HG03520 (cell line): ENCODE measurements around the gene PGGT1B.
"Not testable (repeated sequence)": the region's sequence is repeated elsewhere in the genome, so short reads cannot be mapped to it uniquely, and the experiment has no call there.

Source experiments
- ATAC-seq: cut with Tn5 transposase; IDR thresholded peaks from one replicate; pipeline ENCODE4 v1.9.1; 2021; ENCODE audit warnings: mild to moderate bottlenecking, moderate library complexity; ENCODE audit not compliant: unreplicated experiment

Gene PGGT1B

GRCh38 chr5:115262011-115262320 is 711 bp downstream of the PGGT1B start:
- ATAC-seq: peak; percentile 52

DNA sequence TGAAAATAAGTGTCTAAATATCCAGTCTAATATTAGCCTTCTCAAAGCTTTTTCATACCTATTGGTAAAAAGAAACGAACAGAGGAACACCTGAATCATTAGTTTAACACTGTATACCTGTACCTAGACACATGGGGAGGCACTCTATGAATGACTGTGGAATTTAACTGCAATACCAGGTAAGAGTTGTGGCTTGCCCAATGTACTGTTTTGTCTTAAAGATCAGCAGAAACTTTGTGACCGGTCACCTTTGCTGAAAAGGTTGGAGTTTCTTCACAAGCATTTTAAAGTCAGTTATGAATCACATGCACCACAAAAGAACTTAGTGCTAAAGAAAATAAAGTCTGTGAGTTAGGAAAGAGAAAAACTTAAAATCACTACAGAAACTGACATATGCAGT is 2.4 kb downstream of the PGGT1B start:
- no peak for ATAC-seq

- ATAC-seq: no peak
These were observed 4.7 kb downstream of the PGGT1B start for GRCh38 chr5:115257981-115258380.

- not testable (repeated sequence) for ATAC-seq
These were observed 13.3 kb downstream of the PGGT1B start for GRCh38 chr5:115249379-115249778.

GRCh38 chr5:115246361-115246991 is 16.2 kb downstream of the PGGT1B start:
- peak; percentile 50 for ATAC-seq

- ATAC-seq: peak; percentile 87
These were observed 19.3 kb downstream of the PGGT1B start for GRCh38 chr5:115243412-115243811.

DNA sequence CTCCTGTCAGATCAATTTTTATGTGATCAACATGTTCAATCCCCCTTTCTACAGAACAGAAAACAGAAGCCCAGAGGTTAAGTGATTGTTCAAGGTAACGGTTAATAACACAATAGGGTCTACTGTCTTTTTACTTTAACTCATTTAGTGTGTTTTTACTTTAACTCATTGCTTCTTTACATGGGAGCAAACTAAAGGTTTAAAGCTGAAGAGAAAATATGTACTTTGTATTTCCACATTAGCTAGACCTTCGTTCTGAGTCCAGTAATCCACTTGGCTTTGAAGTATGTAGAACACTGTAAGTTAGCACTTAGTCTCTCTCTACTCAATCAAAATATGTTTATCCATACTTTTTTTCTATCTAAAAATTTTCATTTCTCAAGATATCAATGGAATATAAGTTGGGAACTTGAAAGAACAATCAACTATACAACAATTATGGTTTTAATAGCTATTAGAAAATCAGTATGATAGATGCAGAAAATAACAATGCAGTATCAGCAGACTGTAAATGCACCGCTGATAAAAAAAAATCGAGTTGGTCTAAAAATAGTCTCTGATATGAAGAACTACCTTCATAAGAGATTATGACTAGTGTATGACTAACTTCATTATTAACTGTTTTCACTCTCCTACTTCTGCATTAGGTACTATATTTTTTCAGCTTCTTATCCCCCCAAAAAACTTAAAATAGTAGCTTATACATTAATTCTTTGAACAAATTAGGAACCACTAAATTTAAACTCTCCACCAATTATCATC is 20.6 kb downstream of the PGGT1B start:
- ATAC-seq: no peak

GRCh38 chr5:115237066-115237465 is 25.6 kb downstream of the PGGT1B start:
- no peak for ATAC-seq

DNA sequence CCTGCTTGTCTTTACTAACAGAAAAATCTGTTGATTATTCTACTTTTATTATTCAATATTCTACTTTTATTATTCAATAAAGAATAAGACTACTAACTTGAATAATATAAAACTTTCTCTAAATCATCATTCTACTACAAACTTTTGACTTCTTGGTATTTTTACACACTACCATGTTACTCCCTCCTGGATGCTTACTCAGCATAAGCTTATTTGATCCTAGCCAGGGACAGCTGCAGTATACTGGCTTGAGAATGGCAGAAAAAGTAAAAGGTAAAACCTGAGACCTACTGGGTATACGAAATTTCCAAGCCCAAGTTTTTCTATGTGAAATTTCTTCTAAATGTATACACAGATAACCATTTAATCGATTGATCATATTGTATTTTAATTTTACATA is 26.1 kb downstream of the PGGT1B start:
- ATAC-seq: no peak

GRCh38 chr5:115231598-115231997 is 31.1 kb downstream of the PGGT1B start:
- ATAC-seq: no peak

- ATAC-seq: no peak
These were observed 33.1 kb downstream of the PGGT1B start for GRCh38 chr5:115229606-115230005.

DNA sequence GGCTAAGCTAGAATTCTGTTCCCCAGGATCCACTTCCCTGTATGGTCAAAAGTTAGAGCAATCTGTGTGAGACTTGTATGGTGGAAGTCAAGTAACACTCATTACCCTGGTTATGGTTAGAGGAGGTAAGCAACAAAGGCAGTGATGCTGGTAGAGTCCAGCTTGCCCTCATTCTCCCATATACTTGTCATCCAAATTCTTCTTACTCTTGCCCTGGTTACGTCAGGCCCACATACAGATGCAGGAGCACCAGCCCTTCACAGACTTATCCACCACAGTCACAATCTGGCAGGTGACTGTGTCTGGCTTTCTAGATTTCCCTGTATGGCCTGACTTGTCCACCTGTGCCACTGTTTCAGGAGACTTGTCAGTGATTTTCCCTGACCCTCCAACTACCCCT is 35.4 kb downstream of the PGGT1B start:
- no peak for ATAC-seq

DNA sequence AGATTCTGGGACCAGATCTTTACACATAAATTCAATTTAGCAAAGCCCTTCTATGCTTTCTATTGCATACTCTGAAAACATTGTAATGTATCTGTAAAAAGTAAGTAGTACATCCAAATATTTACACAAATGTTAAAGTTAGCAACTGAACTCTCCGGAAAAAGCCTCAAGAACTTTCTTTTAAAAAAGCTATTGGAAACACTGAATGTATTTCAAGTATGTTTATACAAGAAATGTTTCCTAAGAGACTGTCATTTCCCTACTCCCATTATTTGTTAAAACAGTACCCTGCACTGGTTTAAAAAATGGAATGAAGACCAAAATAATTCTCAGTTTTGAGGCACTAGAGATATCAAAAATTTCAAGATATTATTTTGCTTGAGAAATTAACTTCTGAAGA is 48.1 kb downstream of the PGGT1B start:
- ATAC-seq: no peak

DNA sequence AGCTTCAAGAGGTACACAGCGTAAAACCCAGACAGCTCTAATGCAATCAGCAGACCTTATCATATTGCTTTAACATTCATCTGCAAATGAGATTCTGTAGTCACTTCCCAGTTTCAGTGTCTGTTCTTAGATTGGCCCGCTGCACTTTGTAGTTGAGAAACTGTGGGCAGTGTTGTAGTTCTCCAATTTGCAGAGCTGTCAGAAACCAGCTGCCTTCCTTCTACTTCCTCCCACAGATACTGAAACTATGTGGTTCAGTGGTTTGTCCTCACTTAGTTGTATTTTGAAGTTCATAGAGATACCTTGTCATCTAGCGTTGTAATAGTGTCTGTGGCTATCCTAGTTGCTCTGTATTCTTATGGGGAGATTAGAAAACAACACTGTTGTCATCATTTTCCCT is 53.4 kb downstream of the PGGT1B start:
- ATAC-seq: peak; percentile 100

DNA sequence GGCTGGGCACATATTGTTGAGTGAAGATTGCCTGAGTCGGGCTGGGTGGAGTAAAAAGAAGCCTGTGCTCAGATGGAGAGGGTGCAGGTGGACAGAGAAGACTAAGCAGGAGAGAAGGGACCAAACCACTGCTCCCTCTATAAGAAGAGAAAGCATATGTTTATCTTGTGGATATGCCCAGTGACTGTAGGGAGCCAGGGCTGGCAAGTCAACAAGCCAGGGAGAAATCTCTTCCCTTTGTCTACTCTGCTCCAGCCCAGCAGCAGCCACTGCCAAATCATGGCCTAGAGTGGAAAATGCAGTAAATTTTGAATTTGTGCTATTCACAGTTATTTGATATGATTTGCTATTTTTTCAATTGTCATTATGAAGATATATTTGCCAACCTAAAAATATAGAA is 59.7 kb downstream of the PGGT1B start:
- ATAC-seq: no peak

- no peak for ATAC-seq
These were observed 66.5 kb downstream of the PGGT1B start for GRCh38 chr5:115196161-115196560.

DNA sequence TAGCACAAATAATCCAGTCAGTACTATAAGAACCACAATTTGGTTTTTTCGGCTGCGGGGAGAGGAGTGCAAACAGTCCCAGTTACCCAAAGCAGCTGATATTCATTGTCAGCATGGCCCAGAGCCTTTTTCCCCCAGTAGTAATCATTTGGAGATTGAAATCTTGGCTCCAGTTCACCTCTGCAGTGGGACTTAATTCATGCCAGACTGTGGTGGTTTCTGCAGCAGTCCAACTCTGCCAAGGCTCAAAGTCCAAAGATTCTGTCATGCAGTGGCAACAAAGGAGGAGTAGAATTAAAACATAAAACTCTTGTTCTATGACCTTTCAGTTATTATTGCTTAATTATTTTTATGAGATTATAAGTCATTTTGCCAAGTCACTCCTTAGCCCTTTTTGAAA is 68.0 kb downstream of the PGGT1B start:
- ATAC-seq: no peak

GRCh38 chr5:115193295-115193694 is 69.4 kb downstream of the PGGT1B start:
- no peak for ATAC-seq

DNA sequence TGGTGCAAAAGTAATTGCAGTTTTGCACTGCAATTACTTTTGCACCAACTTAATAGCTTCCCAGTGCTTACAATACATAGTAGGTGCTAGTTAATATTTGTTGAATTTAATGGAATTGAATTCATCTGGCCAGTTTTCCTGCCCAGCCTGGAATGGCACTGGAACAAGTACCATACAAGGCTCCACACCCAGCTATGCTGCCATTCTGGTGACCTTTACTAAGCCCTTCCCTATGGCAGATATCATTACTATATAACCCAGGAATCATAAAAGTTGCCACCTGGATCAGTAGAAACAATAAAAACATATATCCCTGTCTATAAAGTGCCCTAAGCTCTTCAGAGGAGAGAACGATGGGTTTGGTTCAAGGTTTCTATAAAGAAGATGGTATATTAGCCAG is 70.6 kb downstream of the PGGT1B start:
- no peak for ATAC-seq

GRCh38 chr5:115191474-115192031 is 71.1 kb downstream of the PGGT1B start:
- no peak for ATAC-seq

GRCh38 chr5:115190388-115190787 is 72.3 kb downstream of the PGGT1B start:
- ATAC-seq: no peak

DNA sequence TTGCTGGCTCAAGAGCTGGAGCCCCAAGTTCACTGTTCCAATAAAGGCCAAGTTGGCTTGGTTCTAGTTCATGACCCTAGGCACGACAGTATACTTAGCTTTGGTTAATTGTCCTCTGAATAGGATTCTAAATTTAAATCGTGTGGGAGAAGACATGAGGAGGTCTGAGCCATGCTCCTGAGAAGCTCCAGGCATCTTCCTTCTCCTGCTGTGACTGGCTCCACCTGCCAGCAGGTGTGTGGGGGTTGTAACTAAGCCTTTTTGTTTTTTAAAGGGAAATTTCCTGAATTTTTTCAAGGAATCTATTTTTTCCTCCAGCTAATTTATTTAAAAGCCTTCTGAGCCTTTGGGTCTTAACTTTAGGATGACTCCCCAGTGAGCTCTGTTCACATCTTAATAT is 72.8 kb downstream of the PGGT1B start:
- ATAC-seq: no peak

GRCh38 chr5:115186794-115187193 is 75.9 kb downstream of the PGGT1B start:
- no peak for ATAC-seq
